T47D (cell line): ENCODE measurements around the gene SAXO2.
"Not testable (repeated sequence)": the region's sequence is repeated elsewhere in the genome, so short reads cannot be mapped to it uniquely, and the experiment has no call there.

Experiments used
- DNase-seq, 2 experiments: peaks; one replicate each; pipeline versions ENCODE4 v3.0.0 to v3.0.0-alpha.2; 2011 to 2012; ENCODE audit warnings: low read depth in 1 of 2, low spot score in 1 of 2
- in situ Hi-C: cut with HindIII; loops from 2 replicates; pipeline ENCODE4 v1.10.0; 2016; ENCODE audit warnings: low sequenced_read_pairs, low pct_unique_long_range_greater_than_20kb

SAXO2 gene

GRCh38 chr15:82329039-82329438, 66.4 kb downstream of the SAXO2 start:
- in situ Hi-C loops, DNase-seq: not testable (repeated sequence)

- DNase-seq, in situ Hi-C loops: not testable (repeated sequence)
Observed at GRCh38 chr15:82330921-82331320, 68.3 kb downstream of the SAXO2 start.

GRCh38 chr15:82331576-82332304, 69.1 kb downstream of the SAXO2 start:
- DNase-seq, in situ Hi-C loops: not testable (repeated sequence)

GRCh38 chr15:82332711-82333602, 70.3 kb downstream of the SAXO2 start:
- DNase-seq, in situ Hi-C loops: not testable (repeated sequence)

- in situ Hi-C loops, DNase-seq: not testable (repeated sequence)
Observed at GRCh38 chr15:82333603-82334553, 71.3 kb downstream of the SAXO2 start.
